HepG2 (cell line): ENCODE results near the gene SLC22A23. TPM values are rescaled to one million over a fixed set of nuclear protein-coding genes. Genes with fewer than 3 reads are reported as not detected.

Experiments used
- AGO1 ChIP-seq: fragments of 200-400 bp; formaldehyde crosslinking; IDR thresholded peaks from 2 replicates; pipeline ENCODE4 v1.6.1; 2017; ENCODE audit warnings: mild to moderate bottlenecking, low read depth, low read length, moderate library complexity; ENCODE audit not compliant: poor library complexity, severe bottlenecking
- CENPBD1 ChIP-seq: sonication (generic); formaldehyde crosslinking; IDR thresholded peaks from 2 replicates; pipeline ENCODE4 v1.8.0; 2022; ENCODE audit warnings: missing genetic modification reagents, low read depth, mild to moderate bottlenecking, borderline replicate concordance
- DRAP1 ChIP-seq: IDR thresholded peaks from 2 replicates; pipeline ENCODE4 v1.6.1; 2016; ENCODE audit warnings: missing genetic modification reagents, missing compliant biosample characterization
- ETV6 ChIP-seq: sonication (generic); formaldehyde crosslinking; conservative IDR thresholded peaks from 2 replicates; pipeline ENCODE4 v1.4.0; 2020; ENCODE audit warnings: missing genetic modification reagents
- HNF4G ChIP-seq, 2 experiments: sonication (generic) in 1 of 2; formaldehyde crosslinking in 1 of 2; IDR thresholded peaks; 2 replicates each; pipeline versions ENCODE4 v1.4.0 to v1.6.1; 2011 to 2020; ENCODE audit warnings: borderline replicate concordance in 2 of 2, low read depth in 2 of 2, mild to moderate bottlenecking in 2 of 2, low read length in 1 of 2, missing genetic modification reagents in 1 of 2, moderate library complexity in 1 of 2
- KDM1A ChIP-seq: IDR thresholded peaks from 2 replicates; pipeline ENCODE4 v1.6.1; 2016; ENCODE audit warnings: missing compliant biosample characterization
- MED1 ChIP-seq: sonication (generic); formaldehyde crosslinking; IDR thresholded peaks from 2 replicates; pipeline ENCODE4 v1.4.0; 2020; ENCODE audit warnings: missing genetic modification reagents
- MYNN ChIP-seq: sonication (generic); formaldehyde crosslinking; IDR thresholded peaks from 2 replicates; pipeline ENCODE4 v1.4.0; 2020; ENCODE audit warnings: mild to moderate bottlenecking, low read depth, missing genetic modification reagents
- NR1H2 ChIP-seq: sonication (generic); formaldehyde crosslinking; IDR thresholded peaks from 2 replicates; pipeline ENCODE4 v1.8.1; 2022; ENCODE audit warnings: low read depth, missing genetic modification reagents, borderline replicate concordance
- PITX1 ChIP-seq: sonication (generic); formaldehyde crosslinking; IDR thresholded peaks from 2 replicates; pipeline ENCODE4 v1.5.1; 2020; ENCODE audit warnings: mild to moderate bottlenecking, missing genetic modification reagents
- PPARG ChIP-seq: conservative IDR thresholded peaks from 2 replicates; pipeline ENCODE4 v1.6.1; 2016; ENCODE audit warnings: missing biosample characterization, missing genetic modification reagents
- SMARCC2 ChIP-seq: fragments of 450-650 bp; IDR thresholded peaks from 2 replicates; pipeline ENCODE4 v1.6.1; 2017; ENCODE audit warnings: antibody characterized with exemption, mild to moderate bottlenecking
- U2AF2 ChIP-seq: fragments of 200-400 bp; formaldehyde crosslinking; IDR thresholded peaks from 2 replicates; pipeline ENCODE4 v1.6.1; 2017; ENCODE audit warnings: low read depth, mild to moderate bottlenecking, low read length
- XBP1 ChIP-seq: sonication (generic); formaldehyde crosslinking; IDR thresholded peaks from 2 replicates; pipeline ENCODE4 v1.5.0; 2020; ENCODE audit warnings: missing genetic modification reagents
- ZFP37 ChIP-seq: sonication (generic); formaldehyde crosslinking; IDR thresholded peaks from 2 replicates; pipeline ENCODE4 v1.4.0; 2020; ENCODE audit warnings: missing genetic modification reagents, borderline replicate concordance
- ZNF180 ChIP-seq: sonication (generic); formaldehyde crosslinking; IDR thresholded peaks from 2 replicates; pipeline ENCODE4 v1.4.0; 2020; ENCODE audit warnings: low read depth, missing genetic modification reagents, borderline replicate concordance
- ZNF232 ChIP-seq: sonication (generic); formaldehyde crosslinking; IDR thresholded peaks from 2 replicates; pipeline ENCODE4 v1.4.0; 2020; ENCODE audit warnings: missing genetic modification reagents, borderline replicate concordance
- ZNF556 ChIP-seq: sonication (generic); formaldehyde crosslinking; IDR thresholded peaks from 2 replicates; pipeline ENCODE4 v1.4.0; 2020; ENCODE audit warnings: mild to moderate bottlenecking, missing genetic modification reagents, borderline replicate concordance
- ZNF563 ChIP-seq: sonication (generic); formaldehyde crosslinking; IDR thresholded peaks from 2 replicates; pipeline ENCODE4 v1.8.0; 2022; ENCODE audit warnings: mild to moderate bottlenecking, moderate library complexity, missing genetic modification reagents
- ZNF577 ChIP-seq: sonication (generic); formaldehyde crosslinking; IDR thresholded peaks from 2 replicates; pipeline ENCODE4 v1.4.0; 2020; ENCODE audit warnings: mild to moderate bottlenecking, low read depth, missing genetic modification reagents, borderline replicate concordance
- ZNF605 ChIP-seq: sonication (generic); formaldehyde crosslinking; IDR thresholded peaks from 2 replicates; pipeline ENCODE4 v1.8.0; 2022; ENCODE audit warnings: mild to moderate bottlenecking, missing genetic modification reagents
- polyA plus RNA-seq, 8 experiments: library from polyadenylated mRNA; depleted of rRNA in 3 of 8; stranded (reverse) in 7 of 8; unstranded in 1 of 8; fragments of >200 nt; fragmentation: Illumina TruSeq in 4 of 8; extraction: Trizol in 4 of 8; gene quantifications; 2 replicates each; pipeline versions ENCODE4 v1.2.1 to v1.2.3, GENCODE V29; 2011 to 2016; ENCODE audit warnings: low read depth in 4 of 8, missing spikeins in 1 of 8, mixed read lengths in 1 of 8; ENCODE audit not compliant: insufficient read depth in 1 of 8
- total RNA-seq, 5 experiments: library from RNA; depleted of rRNA; stranded (reverse); fragments of >200 nt; fragmentation: Illumina TruSeq; extraction: Trizol; gene quantifications; 2 replicates each; pipeline ENCODE4 v1.2.3, GENCODE V29; 2016; ENCODE audit warnings: low read depth in 1 of 5
- TF ChIP-seq, protein P1 (sequence below): sonication (generic); formaldehyde crosslinking; conservative IDR thresholded peaks from 2 replicates; pipeline ENCODE4 v1.5.0; 2020; ENCODE audit warnings: missing genetic modification reagents
- TF ChIP-seq, protein P2 (sequence below): sonication (generic); formaldehyde crosslinking; IDR thresholded peaks from 2 replicates; pipeline ENCODE4 v1.4.0; 2020; ENCODE audit warnings: missing genetic modification reagents
- TF ChIP-seq, protein P3 (sequence below): sonication (generic); formaldehyde crosslinking; IDR thresholded peaks from 2 replicates; pipeline ENCODE4 v1.4.0; 2020; ENCODE audit warnings: missing genetic modification reagents; ENCODE audit errors: not compliant biosample characterization

SLC22A23 gene
- total and polyA plus RNA-seq, 2 of the 13 experiments (the other 11 are each of a cell fraction or from before 2014, with no cell fraction given), result 11.8 to 17.5 TPM

DNA sequence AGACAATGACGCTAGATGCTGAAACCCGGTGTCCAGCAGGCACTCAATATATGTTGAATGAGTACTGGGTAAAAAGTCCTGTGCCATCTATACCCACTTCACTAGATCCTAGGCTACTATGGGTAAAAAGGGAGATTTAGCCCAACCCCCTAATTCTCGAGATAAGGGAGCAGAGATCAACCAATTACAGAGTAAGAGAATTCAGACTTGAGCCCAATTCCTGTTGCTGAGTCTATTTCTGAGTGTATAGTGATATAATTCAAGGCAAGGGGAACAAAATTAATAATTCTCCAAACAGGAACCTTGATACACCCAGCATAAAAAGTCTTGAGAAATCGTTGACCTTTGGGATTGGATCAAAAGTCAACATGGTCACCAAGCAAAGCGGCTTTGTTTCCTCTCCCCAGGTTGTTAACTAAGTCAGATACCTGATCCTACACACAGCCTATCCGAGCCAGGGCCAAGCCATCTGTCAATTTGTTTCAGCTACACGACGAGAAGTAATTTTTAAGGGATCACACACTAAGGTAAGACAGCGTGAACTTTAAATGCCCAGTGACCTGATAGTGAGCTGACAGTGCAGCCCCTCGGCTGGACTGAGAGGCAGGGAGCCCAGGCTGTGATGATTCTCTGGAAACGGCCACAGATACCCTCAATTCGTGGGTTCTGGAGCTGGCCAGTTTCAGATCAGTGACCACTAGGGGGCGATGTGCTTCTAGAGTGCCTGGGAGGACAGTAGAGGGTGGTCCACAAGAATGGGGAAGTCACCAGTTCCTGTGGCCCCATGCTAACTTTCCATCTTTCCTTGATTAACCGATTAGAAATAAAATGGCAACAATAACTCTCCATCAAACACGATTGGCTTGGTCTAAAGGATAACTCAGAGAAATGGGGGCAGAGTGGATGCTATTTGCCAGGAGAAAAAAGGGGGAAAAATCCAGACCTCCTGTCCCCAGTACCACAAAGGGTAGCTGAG lies 46.2 kb downstream of the SLC22A23 start (continued):
- TF ChIP-seq ZNF232, result peak; percentile 68; the same call in 1 of the 2 replicates
- TF ChIP-seq DRAP1 (CRISPR knock-in tag), result peak; percentile 59
- 0 out of 2 replicates have a peak, but pooled peaks have one; percentile 67 for TF ChIP-seq KDM1A (CRISPR knock-in tag)
- peak; percentile 88 for TF ChIP-seq PPARG (CRISPR knock-in tag)
- TF ChIP-seq, protein P1, sequence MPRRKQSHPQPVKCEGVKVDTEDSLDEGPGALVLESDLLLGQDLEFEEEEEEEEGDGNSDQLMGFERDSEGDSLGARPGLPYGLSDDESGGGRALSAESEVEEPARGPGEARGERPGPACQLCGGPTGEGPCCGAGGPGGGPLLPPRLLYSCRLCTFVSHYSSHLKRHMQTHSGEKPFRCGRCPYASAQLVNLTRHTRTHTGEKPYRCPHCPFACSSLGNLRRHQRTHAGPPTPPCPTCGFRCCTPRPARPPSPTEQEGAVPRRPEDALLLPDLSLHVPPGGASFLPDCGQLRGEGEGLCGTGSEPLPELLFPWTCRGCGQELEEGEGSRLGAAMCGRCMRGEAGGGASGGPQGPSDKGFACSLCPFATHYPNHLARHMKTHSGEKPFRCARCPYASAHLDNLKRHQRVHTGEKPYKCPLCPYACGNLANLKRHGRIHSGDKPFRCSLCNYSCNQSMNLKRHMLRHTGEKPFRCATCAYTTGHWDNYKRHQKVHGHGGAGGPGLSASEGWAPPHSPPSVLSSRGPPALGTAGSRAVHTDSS (CRISPR knock-in tag), result no peak
- no peak for TF ChIP-seq XBP1
- TF ChIP-seq ZFP37 (CRISPR knock-in tag), result peak; percentile 62; the same call in 1 of the 2 replicates
- no peak for TF ChIP-seq MYNN (CRISPR knock-in tag)
- no peak for TF ChIP-seq ZNF180 (CRISPR knock-in tag)
- no peak for TF ChIP-seq ZNF563 (CRISPR knock-in tag)
- TF ChIP-seq ZNF577 (CRISPR knock-in tag), result no peak
- TF ChIP-seq ETV6 (CRISPR knock-in tag), result no peak
- no peak for TF ChIP-seq CENPBD1 (CRISPR knock-in tag)
- no peak; the same call in 1 of the 2 replicates for TF ChIP-seq NR1H2 (CRISPR knock-in tag)
- TF ChIP-seq SMARCC2, result no peak
- peak; percentile 85 for TF ChIP-seq ZNF605 (CRISPR knock-in tag)
- TF ChIP-seq MED1 (CRISPR knock-in tag), result peak; percentile 88
- TF ChIP-seq U2AF2, result no peak
- peak; percentile 49; the same call in 1 of the 2 replicates for TF ChIP-seq PITX1 (CRISPR knock-in tag)
- TF ChIP-seq AGO1, result no peak
- TF ChIP-seq, protein P2, sequence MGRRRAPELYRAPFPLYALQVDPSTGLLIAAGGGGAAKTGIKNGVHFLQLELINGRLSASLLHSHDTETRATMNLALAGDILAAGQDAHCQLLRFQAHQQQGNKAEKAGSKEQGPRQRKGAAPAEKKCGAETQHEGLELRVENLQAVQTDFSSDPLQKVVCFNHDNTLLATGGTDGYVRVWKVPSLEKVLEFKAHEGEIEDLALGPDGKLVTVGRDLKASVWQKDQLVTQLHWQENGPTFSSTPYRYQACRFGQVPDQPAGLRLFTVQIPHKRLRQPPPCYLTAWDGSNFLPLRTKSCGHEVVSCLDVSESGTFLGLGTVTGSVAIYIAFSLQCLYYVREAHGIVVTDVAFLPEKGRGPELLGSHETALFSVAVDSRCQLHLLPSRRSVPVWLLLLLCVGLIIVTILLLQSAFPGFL (CRISPR knock-in tag), result no peak
- TF ChIP-seq ZNF556 (CRISPR knock-in tag), result peak; percentile 80; the same call in 1 of the 2 replicates
- TF ChIP-seq, protein P3, sequence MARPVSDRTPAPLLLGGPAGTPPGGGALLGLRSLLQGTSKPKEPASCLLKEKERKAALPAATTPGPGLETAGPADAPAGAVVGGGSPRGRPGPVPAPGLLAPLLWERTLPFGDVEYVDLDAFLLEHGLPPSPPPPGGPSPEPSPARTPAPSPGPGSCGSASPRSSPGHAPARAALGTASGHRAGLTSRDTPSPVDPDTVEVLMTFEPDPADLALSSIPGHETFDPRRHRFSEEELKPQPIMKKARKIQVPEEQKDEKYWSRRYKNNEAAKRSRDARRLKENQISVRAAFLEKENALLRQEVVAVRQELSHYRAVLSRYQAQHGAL (CRISPR knock-in tag), result no peak
- peak; percentile 93 for TF ChIP-seq HNF4G (IDR thresholded peaks at IDR 0.05; ENCODE audit: borderline replicate concordance, low read depth, low read length)
- peak; percentile 51; the same call in 1 of the 2 replicates for TF ChIP-seq HNF4G (CRISPR knock-in tag; IDR thresholded peaks at IDR 0.05; ENCODE audit: borderline replicate concordance, low read depth)
